Measurements from ENCODE around the gene TDRD15. TPM values are rescaled to one million over a fixed set of nuclear protein-coding genes. Genes with fewer than 3 reads are reported as not detected.

The TDRD15 gene
- total and polyA plus RNA-seq, 2 experiments from 2014 or later = 0.07 TPM; not detected in 1

DNA sequence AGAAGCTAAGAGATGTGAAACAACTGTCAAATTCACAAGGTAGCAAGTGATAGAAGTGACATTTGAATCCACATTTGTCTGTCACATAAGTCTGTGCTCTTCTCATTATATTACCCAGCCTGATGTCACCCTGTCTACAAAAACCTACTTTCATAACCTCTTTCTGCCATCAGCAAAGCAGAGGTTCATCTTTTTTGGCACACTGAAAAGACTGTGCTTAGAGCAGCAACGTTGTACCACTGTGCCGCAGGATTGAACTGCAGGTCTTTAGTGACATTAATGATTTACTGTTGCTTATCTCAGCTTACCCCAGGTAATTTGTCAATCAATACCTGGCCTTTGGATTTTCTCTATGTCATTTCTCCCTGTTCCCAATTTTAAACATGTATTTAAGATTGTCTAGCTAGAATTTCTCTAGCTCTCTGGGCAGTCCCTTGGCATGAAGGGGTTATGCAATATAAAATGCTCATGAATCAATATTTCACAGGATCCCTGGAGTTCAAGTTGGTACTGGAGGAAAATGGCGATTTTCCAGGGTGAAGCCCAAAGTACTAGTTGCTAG lies 31.4 kb upstream of the TDRD15 start (continued):
- TF ChIP-seq, protein P1, sequence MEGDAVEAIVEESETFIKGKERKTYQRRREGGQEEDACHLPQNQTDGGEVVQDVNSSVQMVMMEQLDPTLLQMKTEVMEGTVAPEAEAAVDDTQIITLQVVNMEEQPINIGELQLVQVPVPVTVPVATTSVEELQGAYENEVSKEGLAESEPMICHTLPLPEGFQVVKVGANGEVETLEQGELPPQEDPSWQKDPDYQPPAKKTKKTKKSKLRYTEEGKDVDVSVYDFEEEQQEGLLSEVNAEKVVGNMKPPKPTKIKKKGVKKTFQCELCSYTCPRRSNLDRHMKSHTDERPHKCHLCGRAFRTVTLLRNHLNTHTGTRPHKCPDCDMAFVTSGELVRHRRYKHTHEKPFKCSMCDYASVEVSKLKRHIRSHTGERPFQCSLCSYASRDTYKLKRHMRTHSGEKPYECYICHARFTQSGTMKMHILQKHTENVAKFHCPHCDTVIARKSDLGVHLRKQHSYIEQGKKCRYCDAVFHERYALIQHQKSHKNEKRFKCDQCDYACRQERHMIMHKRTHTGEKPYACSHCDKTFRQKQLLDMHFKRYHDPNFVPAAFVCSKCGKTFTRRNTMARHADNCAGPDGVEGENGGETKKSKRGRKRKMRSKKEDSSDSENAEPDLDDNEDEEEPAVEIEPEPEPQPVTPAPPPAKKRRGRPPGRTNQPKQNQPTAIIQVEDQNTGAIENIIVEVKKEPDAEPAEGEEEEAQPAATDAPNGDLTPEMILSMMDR (conservative IDR thresholded peaks at IDR 0.05; ENCODE audit: low read depth in 2 of 2) = no peak
- no peak for TF ChIP-seq ZNF331 (CRISPR knock-in tag; IDR thresholded peaks at IDR 0.05; ENCODE audit: low read depth)
- TF ChIP-seq EZH2 (IDR thresholded peaks at IDR 0.05; ENCODE audit: low read depth, unreplicated experiment) = no peak
- TF ChIP-seq POLR2AphosphoS5 (IDR thresholded peaks at IDR 0.05; ENCODE audit: low read depth) = no peak
- no peak for TF ChIP-seq ZNF114 (CRISPR knock-in tag; IDR thresholded peaks at IDR 0.05)
- no peak for TF ChIP-seq EZH2phosphoT487 (IDR thresholded peaks at IDR 0.05; ENCODE audit: unreplicated experiment)
- no peak for TF ChIP-seq CREB1 (CRISPR knock-in tag; IDR thresholded peaks at IDR 0.05; ENCODE audit: low read depth)
- TF ChIP-seq, protein P2, sequence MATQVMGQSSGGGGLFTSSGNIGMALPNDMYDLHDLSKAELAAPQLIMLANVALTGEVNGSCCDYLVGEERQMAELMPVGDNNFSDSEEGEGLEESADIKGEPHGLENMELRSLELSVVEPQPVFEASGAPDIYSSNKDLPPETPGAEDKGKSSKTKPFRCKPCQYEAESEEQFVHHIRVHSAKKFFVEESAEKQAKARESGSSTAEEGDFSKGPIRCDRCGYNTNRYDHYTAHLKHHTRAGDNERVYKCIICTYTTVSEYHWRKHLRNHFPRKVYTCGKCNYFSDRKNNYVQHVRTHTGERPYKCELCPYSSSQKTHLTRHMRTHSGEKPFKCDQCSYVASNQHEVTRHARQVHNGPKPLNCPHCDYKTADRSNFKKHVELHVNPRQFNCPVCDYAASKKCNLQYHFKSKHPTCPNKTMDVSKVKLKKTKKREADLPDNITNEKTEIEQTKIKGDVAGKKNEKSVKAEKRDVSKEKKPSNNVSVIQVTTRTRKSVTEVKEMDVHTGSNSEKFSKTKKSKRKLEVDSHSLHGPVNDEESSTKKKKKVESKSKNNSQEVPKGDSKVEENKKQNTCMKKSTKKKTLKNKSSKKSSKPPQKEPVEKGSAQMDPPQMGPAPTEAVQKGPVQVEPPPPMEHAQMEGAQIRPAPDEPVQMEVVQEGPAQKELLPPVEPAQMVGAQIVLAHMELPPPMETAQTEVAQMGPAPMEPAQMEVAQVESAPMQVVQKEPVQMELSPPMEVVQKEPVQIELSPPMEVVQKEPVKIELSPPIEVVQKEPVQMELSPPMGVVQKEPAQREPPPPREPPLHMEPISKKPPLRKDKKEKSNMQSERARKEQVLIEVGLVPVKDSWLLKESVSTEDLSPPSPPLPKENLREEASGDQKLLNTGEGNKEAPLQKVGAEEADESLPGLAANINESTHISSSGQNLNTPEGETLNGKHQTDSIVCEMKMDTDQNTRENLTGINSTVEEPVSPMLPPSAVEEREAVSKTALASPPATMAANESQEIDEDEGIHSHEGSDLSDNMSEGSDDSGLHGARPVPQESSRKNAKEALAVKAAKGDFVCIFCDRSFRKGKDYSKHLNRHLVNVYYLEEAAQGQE (IDR thresholded peaks at IDR 0.05; ENCODE audit: unreplicated experiment) = no peak

DNA sequence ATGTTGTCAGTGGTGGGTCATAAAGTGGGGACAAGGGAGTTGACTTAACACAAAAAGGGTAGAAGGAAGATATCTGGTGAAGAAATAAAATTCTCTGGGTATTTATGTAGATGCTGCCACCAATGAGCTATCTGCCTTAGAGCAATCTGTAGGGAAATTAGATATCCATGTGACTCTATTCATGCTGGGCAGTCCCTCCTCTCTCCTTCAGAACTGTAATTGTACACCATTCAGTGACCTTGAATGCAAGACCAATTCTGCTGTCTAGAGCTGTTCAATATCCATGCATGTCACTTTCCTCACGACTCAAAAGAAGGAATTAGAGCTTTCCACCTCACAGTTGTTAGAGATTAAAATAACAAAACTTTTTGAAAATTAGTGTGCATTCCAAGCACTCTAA lies 28.6 kb upstream of the TDRD15 start:
- Histone ChIP-seq H3K79me2 (replicated peaks; ENCODE audit: insufficient read depth) (no peaks in the 10 kb centered on the region), H3K4me3 (no peak overlapping the region), H2AFZ (no peak overlapping the region), H4K20me1 (replicated peaks; ENCODE audit: insufficient read depth) (no peaks in the 10 kb centered on the region), H3K4me2 (no peak overlapping the region), H3K36me3 (ENCODE audit: insufficient read depth) (no peaks in the 10 kb centered on the region), H3K27me3 (ENCODE audit: insufficient read depth) (no peaks in the 10 kb centered on the region), H3K4me1 (ENCODE audit: insufficient read depth) (peaks cover 15% of the 10 kb centered on the region; the same call in 1 of the 2 replicates), H3K9me2 (ENCODE audit: insufficient read depth) (no peaks in the 10 kb centered on the region), H3F3A (replicated peaks; ENCODE audit: low read depth) (no peaks in the 10 kb centered on the region), H3K27ac (ENCODE audit: low read depth) (no peak overlapping the region)
- H3K27ac Mint-ChIP-seq = no peak overlapping the region
- no peak for ATAC-seq
- H3K4me1 Mint-ChIP-seq = peaks cover 26% of the 10 kb centered on the region
- no peaks in the 10 kb centered on the region for H3K36me3 Mint-ChIP-seq (ENCODE audit: low read depth)
- H3K9me3 Mint-ChIP-seq = no peaks in the 10 kb centered on the region
- DNase-seq (ENCODE audit: low spot score) = no peak
- no peaks in the 10 kb centered on the region for H3K27me3 Mint-ChIP-seq (ENCODE audit: insufficient read depth, low read depth, poor library complexity)
- H3K4me3 Mint-ChIP-seq = no peak overlapping the region
- TF ChIP-seq NANOG (IDR thresholded peaks at IDR 0.05; ENCODE audit: borderline replicate concordance) (no peak), STAT1 (IDR thresholded peaks at IDR 0.05; ENCODE audit: unreplicated experiment) (no peak), ZNF331 (CRISPR knock-in tag; IDR thresholded peaks at IDR 0.05; ENCODE audit: low read depth) (no peak), ZNF114 (CRISPR knock-in tag; IDR thresholded peaks at IDR 0.05) (no peak), JUNB (IDR thresholded peaks at IDR 0.05; ENCODE audit: unreplicated experiment) (no peak), EZH2phosphoT487 (IDR thresholded peaks at IDR 0.05; ENCODE audit: unreplicated experiment) (no peak)
- TF ChIP-seq, protein P1 (conservative IDR thresholded peaks at IDR 0.05; ENCODE audit: low read depth in 2 of 2) = no peak
- TF ChIP-seq, protein P3, sequence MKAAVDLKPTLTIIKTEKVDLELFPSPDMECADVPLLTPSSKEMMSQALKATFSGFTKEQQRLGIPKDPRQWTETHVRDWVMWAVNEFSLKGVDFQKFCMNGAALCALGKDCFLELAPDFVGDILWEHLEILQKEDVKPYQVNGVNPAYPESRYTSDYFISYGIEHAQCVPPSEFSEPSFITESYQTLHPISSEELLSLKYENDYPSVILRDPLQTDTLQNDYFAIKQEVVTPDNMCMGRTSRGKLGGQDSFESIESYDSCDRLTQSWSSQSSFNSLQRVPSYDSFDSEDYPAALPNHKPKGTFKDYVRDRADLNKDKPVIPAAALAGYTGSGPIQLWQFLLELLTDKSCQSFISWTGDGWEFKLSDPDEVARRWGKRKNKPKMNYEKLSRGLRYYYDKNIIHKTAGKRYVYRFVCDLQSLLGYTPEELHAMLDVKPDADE (IDR thresholded peaks at IDR 0.05) = no peak
